DND-41 (cell line): ENCODE results near the gene DTD2.

Experiments
- ATAC-seq: fragments of 200-7000 bp; cut with Tn5 transposase; 3 replicates; pipeline ENCODE4 v1.9.1; 2021; ENCODE audit warnings: low read depth; ENCODE audit not compliant: insufficient read depth
- DNase-seq: peaks from one replicate; pipeline ENCODE4 v3.0.0-alpha.2; 2020
- H2AFZ ChIP-seq: 2 replicates; pipeline ENCODE4 v1.6.0; 2012; ENCODE audit warnings: low read depth, low read length
- H3K27ac ChIP-seq: 2 replicates; pipeline ENCODE4 v1.5.1; 2012; ENCODE audit warnings: low read length, inconsistent platforms
- H3K27me3 ChIP-seq: fragments of 200-600 bp; sonication (generic); 2 replicates; pipeline ENCODE4 v1.6.0; 2012; ENCODE audit warnings: low read length, mild to moderate bottlenecking, inconsistent platforms; ENCODE audit not compliant: insufficient read depth, poor library complexity
- H3K36me3 ChIP-seq: 2 replicates; pipeline ENCODE4 v1.5.1; 2012; ENCODE audit warnings: low read length, inconsistent platforms; ENCODE audit not compliant: insufficient read depth
- H3K4me1 ChIP-seq: 2 replicates; pipeline ENCODE4 v1.5.1; 2012; ENCODE audit warnings: mild to moderate bottlenecking, low read length; ENCODE audit not compliant: insufficient read depth
- H3K4me2 ChIP-seq: 2 replicates; pipeline ENCODE4 v1.6.0; 2012; ENCODE audit warnings: mild to moderate bottlenecking, moderate library complexity, low read length, inconsistent platforms; ENCODE audit not compliant: insufficient read depth
- H3K4me3 ChIP-seq, 2 experiments: fragments of 200-600 bp in 1 of 2; shearing (Covaris generic) in 1 of 2; 2 replicates each; pipeline ENCODE4 v1.5.1; 2012 to 2016; ENCODE audit warnings: inconsistent platforms in 2 of 2, low read length in 2 of 2, mild to moderate bottlenecking in 2 of 2, low read depth in 1 of 2, moderate library complexity in 1 of 2
- H3K79me2 ChIP-seq: 2 replicates; pipeline ENCODE4 v1.6.0; 2012; ENCODE audit warnings: low read length, inconsistent platforms; ENCODE audit not compliant: insufficient read depth
- H3K9ac ChIP-seq: 2 replicates; pipeline ENCODE4 v1.6.0; 2012; ENCODE audit warnings: low read depth, mild to moderate bottlenecking, inconsistent platforms, low read length, moderate library complexity
- H3K9me3 ChIP-seq: 2 replicates; pipeline ENCODE4 v1.5.1; 2012; ENCODE audit warnings: low read length, moderate library complexity, mild to moderate bottlenecking, inconsistent platforms; ENCODE audit not compliant: insufficient read depth, severe bottlenecking
- H4K20me1 ChIP-seq: 2 replicates; pipeline ENCODE4 v1.6.0; 2012; ENCODE audit warnings: low read length; ENCODE audit not compliant: insufficient read depth
- CTCF ChIP-seq: IDR thresholded peaks from 2 replicates; pipeline ENCODE4 v1.5.1; 2012; ENCODE audit warnings: borderline replicate concordance, low read length, moderate library complexity, mild to moderate bottlenecking; ENCODE audit not compliant: poor library complexity, severe bottlenecking; ENCODE audit errors: extremely low read depth
- EZH2 ChIP-seq: IDR thresholded peaks from 3 replicates; pipeline ENCODE4 v1.6.1; 2012; ENCODE audit warnings: borderline replicate concordance, low read depth, mild to moderate bottlenecking, moderate library complexity, low read length, inconsistent platforms; ENCODE audit not compliant: severe bottlenecking

DTD2 gene

GRCh38 chr14:31426663-31427062 is 30.6 kb downstream of the DTD2 start:
- TF ChIP-seq CTCF, result no peak
- TF ChIP-seq EZH2, result no peak
- DNase-seq, result no peak
- Histone ChIP-seq H3K9me3 (peaks cover 2% of the 10 kb centered on the region), H3K36me3 (no peaks in the 10 kb centered on the region), H4K20me1 (no peaks in the 10 kb centered on the region), H3K79me2 (no peaks in the 10 kb centered on the region), H3K4me3 (no peak overlapping the region), H3K4me1 (no peaks in the 10 kb centered on the region), H3K4me2 (no peak overlapping the region), H3K9ac (no peak overlapping the region), H3K27me3 (no peaks in the 10 kb centered on the region), H2AFZ (no peak overlapping the region), H3K27ac (no peak overlapping the region)
- ATAC-seq, result no peak

GRCh38 chr14:31425905-31426304 is 31.4 kb downstream of the DTD2 start:
- no peaks in the 10 kb centered on the region for H4K20me1 ChIP-seq

GRCh38 chr14:31421200-31421599 is 36.1 kb downstream of the DTD2 start:
- no peaks in the 10 kb centered on the region; the same call in 1 of the 2 replicates for H3K36me3 ChIP-seq
- no peaks in the 10 kb centered on the region for H3K9me3 ChIP-seq
- H3K79me2 ChIP-seq, result no peaks in the 10 kb centered on the region
- no peaks in the 10 kb centered on the region for H4K20me1 ChIP-seq
- ATAC-seq, result no peak
- H2AFZ ChIP-seq, result peak overlapping the region; percentile 90
- TF ChIP-seq EZH2 (no peak), CTCF (no peak)
- H3K27me3 ChIP-seq, result no peaks in the 10 kb centered on the region
- peak overlapping the region; percentile 60; the same call in 1 of the 2 replicates for H3K9ac ChIP-seq
- H3K4me2 ChIP-seq, result peak overlapping the region; percentile 72
- peak overlapping the region in 1 of 2 experiments; percentile 95; a peak in 1 of 4 replicates for H3K4me3 ChIP-seq
- peaks cover 13% of the 10 kb centered on the region for H3K4me1 ChIP-seq
- no peak for DNase-seq
- no peak overlapping the region for H3K27ac ChIP-seq

More at GRCh38 chr14:31425905-31426304, 31.4 kb downstream of the DTD2 start:
- Histone ChIP-seq H3K36me3 (no peaks in the 10 kb centered on the region), H3K4me2 (no peak overlapping the region), H3K9ac (no peak overlapping the region), H3K27ac (no peak overlapping the region), H3K79me2 (no peaks in the 10 kb centered on the region), H3K4me3 (no peak overlapping the region), H3K4me1 (peaks cover 3% of the 10 kb centered on the region), H3K27me3 (no peaks in the 10 kb centered on the region), H2AFZ (no peak overlapping the region), H3K9me3 (no peaks in the 10 kb centered on the region)
- no peak for ATAC-seq
- no peak for DNase-seq
- TF ChIP-seq CTCF, result no peak
- TF ChIP-seq EZH2, result no peak
